ENCODE data around the gene ZNF117. TPM values are rescaled to one million over a fixed set of nuclear protein-coding genes. Genes with fewer than 3 reads are reported as not detected.
A peak's percentile ranks its signal among the peaks of the same experiment; 100 is the strongest.
"Not testable (repeated sequence)": the region's sequence is repeated elsewhere in the genome, so short reads cannot be mapped to it uniquely, and the experiment has no call there.

Gene ZNF117
- total RNA-seq, 2 donors from 2014 or later = 32.4 to 40.6 TPM

DNA sequence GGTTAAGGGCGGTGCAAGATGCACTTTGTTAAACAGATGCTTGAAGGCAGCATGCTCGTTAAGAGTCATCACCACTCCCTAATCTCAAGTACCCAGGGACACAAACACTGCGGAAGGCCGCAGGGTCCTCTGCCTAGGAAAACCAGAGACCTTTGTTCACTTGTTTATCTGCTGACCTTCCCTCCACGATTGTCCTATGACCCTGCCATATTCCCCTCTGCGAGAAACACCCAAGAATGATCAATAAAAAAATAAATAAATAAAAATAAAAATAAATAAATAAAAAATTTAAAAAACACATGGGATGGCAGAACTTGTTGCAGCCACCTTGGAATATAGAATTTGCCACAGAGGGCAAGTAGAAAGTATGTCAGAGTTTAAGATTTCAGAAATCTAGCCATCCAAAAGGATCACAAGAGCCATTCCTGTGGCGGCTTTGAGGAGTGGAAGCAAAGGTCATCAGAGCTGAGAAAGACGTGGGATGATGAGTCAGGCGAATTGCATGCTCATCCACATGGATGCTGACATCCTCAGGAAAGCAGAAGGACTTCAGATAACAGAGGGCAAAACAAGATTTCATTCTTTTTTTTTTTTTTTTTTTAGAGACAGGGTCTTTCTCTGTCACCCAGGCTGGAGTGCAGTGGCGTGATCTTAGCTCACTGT lies 43.4 kb upstream of the ZNF117 start:
- H3K27me3 ChIP-seq (ENCODE audit: control insufficient read depth, insufficient read depth, low read length, poor library complexity, severe bottlenecking); H3K4me3 Mint-ChIP-seq; H3K36me3 Mint-ChIP-seq (ENCODE audit: low read depth); H3K27ac ChIP-seq (ENCODE audit: low read depth, low read length); DNase-seq; H3K9ac ChIP-seq (ENCODE audit: extremely low read depth, low read length, poor library complexity, severe bottlenecking); H3K4me1 ChIP-seq (ENCODE audit: control insufficient read depth, insufficient read depth, low read length); H3K9me3 ChIP-seq (ENCODE audit: control insufficient read depth, low read length); H3K27me3 Mint-ChIP-seq (ENCODE audit: insufficient read depth); H3K4me3 ChIP-seq (ENCODE audit: low read length); H3K27ac Mint-ChIP-seq; H3K4me1 Mint-ChIP-seq; H3K36me3 ChIP-seq (ENCODE audit: control insufficient read depth, insufficient read depth, low read length): not testable (repeated sequence)
- H3K9me3 Mint-ChIP-seq = peaks cover 10% of the 10 kb centered on the region
- WGBS, 2 experiments (ENCODE audit: insufficient coverage in 1 of 2, insufficient read length in 1 of 2) = 77 to 100% methylated on average over 4 to 7 of the region's 10 CpGs

DNA sequence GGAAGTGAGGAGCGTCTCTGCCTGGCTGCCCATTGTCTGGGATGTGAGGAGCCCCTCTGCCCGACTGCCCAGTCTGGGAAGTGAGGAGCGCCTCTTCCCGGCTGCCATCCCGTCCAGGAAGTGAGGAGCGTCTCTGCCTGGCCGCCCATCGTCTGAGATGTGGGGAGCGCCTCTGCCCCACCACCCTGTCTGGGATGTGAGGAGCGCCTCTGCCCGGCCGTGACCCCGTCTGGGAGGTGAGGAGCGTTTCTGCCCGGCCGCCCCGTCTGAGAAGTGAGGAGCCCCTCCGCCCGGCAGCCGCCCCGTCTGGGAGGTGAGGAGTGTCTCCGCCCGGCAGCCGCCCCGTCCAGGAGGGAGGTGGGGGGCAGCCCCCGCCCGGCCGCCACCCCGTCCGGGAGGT lies 42.6 kb upstream of the ZNF117 start:
- 91 to 100% methylated on average over 1 to 30 of the region's 30 CpGs for WGBS, 2 experiments (ENCODE audit: insufficient coverage in 1 of 2, insufficient read length in 1 of 2)
- H3K4me1 ChIP-seq (ENCODE audit: control insufficient read depth, insufficient read depth, low read length) = not testable (repeated sequence)

DNA sequence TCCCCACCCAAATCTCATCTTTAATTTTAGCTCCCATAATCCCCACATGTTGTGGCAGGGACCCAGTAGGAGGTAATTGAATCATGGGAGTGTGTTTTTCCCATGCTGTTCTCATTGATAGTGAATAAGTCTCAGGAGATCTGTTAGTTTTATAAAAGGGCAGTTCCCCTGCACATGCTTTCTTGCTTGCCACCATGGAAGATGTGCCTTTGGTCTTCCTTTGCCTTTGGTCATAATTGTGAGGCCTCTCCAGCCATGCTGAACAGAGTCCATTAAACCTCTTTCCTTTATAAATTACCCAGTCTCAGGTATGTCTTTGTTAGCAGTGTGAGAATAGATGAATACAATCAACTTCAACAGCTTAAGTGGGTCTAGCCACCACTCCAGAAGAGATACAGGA lies 34.2 kb upstream of the ZNF117 start:
- not testable (repeated sequence) for H3K27me3 ChIP-seq (ENCODE audit: control insufficient read depth, insufficient read depth, low read length, poor library complexity, severe bottlenecking); H3K4me1 Mint-ChIP-seq; H3K4me3 Mint-ChIP-seq; H3K9ac ChIP-seq (ENCODE audit: extremely low read depth, low read length, poor library complexity, severe bottlenecking); H3K27ac ChIP-seq (ENCODE audit: low read depth, low read length); H3K27me3 Mint-ChIP-seq (ENCODE audit: insufficient read depth); DNase-seq; H3K4me1 ChIP-seq (ENCODE audit: control insufficient read depth, insufficient read depth, low read length); H3K36me3 ChIP-seq (ENCODE audit: control insufficient read depth, insufficient read depth, low read length); H3K9me3 ChIP-seq (ENCODE audit: control insufficient read depth, low read length); H3K27ac Mint-ChIP-seq; H3K36me3 Mint-ChIP-seq (ENCODE audit: low read depth); H3K4me3 ChIP-seq (ENCODE audit: low read length)
- peaks cover 11% of the 10 kb centered on the region for H3K9me3 Mint-ChIP-seq

More for the DNA sequence above, 42.6 kb upstream of the ZNF117 start:
- DNase-seq; H3K4me3 Mint-ChIP-seq; H3K27me3 ChIP-seq (ENCODE audit: control insufficient read depth, insufficient read depth, low read length, poor library complexity, severe bottlenecking); H3K9ac ChIP-seq (ENCODE audit: extremely low read depth, low read length, poor library complexity, severe bottlenecking); H3K36me3 Mint-ChIP-seq (ENCODE audit: low read depth); H3K27ac ChIP-seq (ENCODE audit: low read depth, low read length); H3K27ac Mint-ChIP-seq; H3K4me3 ChIP-seq (ENCODE audit: low read length); H3K27me3 Mint-ChIP-seq (ENCODE audit: insufficient read depth); H3K4me1 Mint-ChIP-seq; H3K36me3 ChIP-seq (ENCODE audit: control insufficient read depth, insufficient read depth, low read length); H3K9me3 ChIP-seq (ENCODE audit: control insufficient read depth, low read length): not testable (repeated sequence)
- peaks cover 10% of the 10 kb centered on the region for H3K9me3 Mint-ChIP-seq

DNA sequence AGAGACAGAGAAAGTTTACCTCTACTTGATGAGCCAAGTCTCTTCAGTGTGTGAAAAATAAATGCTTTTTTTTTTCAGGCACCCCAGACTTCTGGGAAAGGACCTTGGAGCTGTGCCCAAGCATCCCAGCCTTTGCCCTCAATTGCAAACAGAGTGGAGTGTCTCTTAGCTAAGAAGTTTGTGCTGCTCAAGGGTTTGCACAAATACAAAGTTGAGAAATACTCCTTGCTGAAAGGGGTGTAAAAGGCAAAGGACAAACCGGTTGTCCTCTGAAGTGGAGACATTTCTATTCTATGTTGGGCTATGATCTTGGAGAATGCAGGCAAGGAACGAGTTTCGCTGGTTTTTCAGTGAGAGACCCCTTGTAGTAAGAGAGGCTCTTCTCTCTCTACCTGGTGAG lies 30.1 kb upstream of the ZNF117 start:
- not testable (repeated sequence) for H3K27me3 Mint-ChIP-seq (ENCODE audit: insufficient read depth); H3K27ac Mint-ChIP-seq; H3K27ac ChIP-seq (ENCODE audit: low read depth, low read length); H3K9me3 Mint-ChIP-seq; H3K4me3 Mint-ChIP-seq; H3K4me1 Mint-ChIP-seq; H3K9ac ChIP-seq (ENCODE audit: extremely low read depth, low read length, poor library complexity, severe bottlenecking); H3K36me3 ChIP-seq (ENCODE audit: control insufficient read depth, insufficient read depth, low read length); H3K36me3 Mint-ChIP-seq (ENCODE audit: low read depth); H3K27me3 ChIP-seq (ENCODE audit: control insufficient read depth, insufficient read depth, low read length, poor library complexity, severe bottlenecking); H3K4me3 ChIP-seq (ENCODE audit: low read length); H3K4me1 ChIP-seq (ENCODE audit: control insufficient read depth, insufficient read depth, low read length); DNase-seq; H3K9me3 ChIP-seq (ENCODE audit: control insufficient read depth, low read length)
- WGBS, 2 experiments (ENCODE audit: insufficient coverage in 1 of 2, insufficient read length in 1 of 2) = no CpG with 5 or more reads among the region's 3 CpGs

DNA sequence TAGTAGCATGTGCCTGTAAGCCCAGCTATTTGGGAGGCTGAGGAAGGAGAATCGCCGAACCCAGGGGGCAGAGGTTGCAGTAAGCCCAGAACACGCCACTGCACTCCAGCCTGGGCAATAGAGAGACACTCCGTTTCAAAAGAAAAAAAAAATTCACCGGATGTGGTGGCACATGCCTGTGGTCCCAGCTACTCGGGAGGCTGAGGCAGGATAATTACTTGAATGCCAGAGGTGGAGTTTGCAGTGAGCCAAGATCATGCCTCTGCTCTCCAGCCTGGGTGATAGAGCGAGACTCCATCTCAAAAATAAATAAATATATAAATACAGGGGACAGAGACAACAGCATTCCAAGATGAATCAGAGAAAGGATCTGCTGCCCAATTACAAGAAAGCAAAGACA lies 19.0 kb upstream of the ZNF117 start:
- not testable (repeated sequence) for H3K27me3 Mint-ChIP-seq (ENCODE audit: insufficient read depth); H3K4me3 ChIP-seq (ENCODE audit: low read length); H3K27ac Mint-ChIP-seq; H3K36me3 Mint-ChIP-seq (ENCODE audit: low read depth); H3K27ac ChIP-seq (ENCODE audit: low read depth, low read length); H3K4me3 Mint-ChIP-seq; H3K9ac ChIP-seq (ENCODE audit: extremely low read depth, low read length, poor library complexity, severe bottlenecking); H3K4me1 ChIP-seq (ENCODE audit: control insufficient read depth, insufficient read depth, low read length); H3K36me3 ChIP-seq (ENCODE audit: control insufficient read depth, insufficient read depth, low read length); H3K27me3 ChIP-seq (ENCODE audit: control insufficient read depth, insufficient read depth, low read length, poor library complexity, severe bottlenecking); H3K9me3 ChIP-seq (ENCODE audit: control insufficient read depth, low read length); H3K9me3 Mint-ChIP-seq; DNase-seq
- 87 to 93% methylated on average over 2 to 6 of the region's 7 CpGs for WGBS, 2 experiments (ENCODE audit: insufficient coverage in 1 of 2, insufficient read length in 1 of 2)
- H3K4me1 Mint-ChIP-seq = peaks cover 15% of the 10 kb centered on the region

DNA sequence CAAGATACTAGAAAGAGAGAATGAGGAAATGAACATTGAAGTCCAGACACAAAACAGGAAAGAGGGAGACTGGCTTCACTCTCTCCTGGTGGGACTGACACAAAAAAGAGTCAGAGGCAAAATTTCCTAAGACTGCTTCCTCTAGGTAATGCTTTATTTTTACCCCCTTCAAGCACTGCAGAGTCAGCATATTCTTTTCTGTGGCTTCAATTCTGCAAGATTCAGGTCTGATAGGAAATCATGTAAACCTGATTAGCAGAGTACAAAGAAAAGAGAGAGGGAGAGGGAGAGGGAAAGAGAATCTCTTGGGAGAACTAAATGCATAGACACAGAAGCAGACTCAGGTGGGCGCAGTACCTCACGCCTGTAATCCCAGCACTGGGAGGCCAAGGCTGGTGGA lies 18.6 kb upstream of the ZNF117 start:
- not testable (repeated sequence) for H3K27ac Mint-ChIP-seq; H3K36me3 Mint-ChIP-seq (ENCODE audit: low read depth); H3K9me3 ChIP-seq (ENCODE audit: control insufficient read depth, low read length); H3K27me3 Mint-ChIP-seq (ENCODE audit: insufficient read depth); H3K27ac ChIP-seq (ENCODE audit: low read depth, low read length); H3K9me3 Mint-ChIP-seq; H3K4me3 ChIP-seq (ENCODE audit: low read length); H3K4me1 ChIP-seq (ENCODE audit: control insufficient read depth, insufficient read depth, low read length); H3K9ac ChIP-seq (ENCODE audit: extremely low read depth, low read length, poor library complexity, severe bottlenecking); DNase-seq; H3K4me3 Mint-ChIP-seq; H3K27me3 ChIP-seq (ENCODE audit: control insufficient read depth, insufficient read depth, low read length, poor library complexity, severe bottlenecking); H3K36me3 ChIP-seq (ENCODE audit: control insufficient read depth, insufficient read depth, low read length)
- 95% methylated on average over 2 of the region's 2 CpGs; no CpG with 5 or more reads in 1 of the 2 experiments for WGBS, 2 experiments (ENCODE audit: insufficient coverage in 1 of 2, insufficient read length in 1 of 2)
- peaks cover 18% of the 10 kb centered on the region for H3K4me1 Mint-ChIP-seq

DNA sequence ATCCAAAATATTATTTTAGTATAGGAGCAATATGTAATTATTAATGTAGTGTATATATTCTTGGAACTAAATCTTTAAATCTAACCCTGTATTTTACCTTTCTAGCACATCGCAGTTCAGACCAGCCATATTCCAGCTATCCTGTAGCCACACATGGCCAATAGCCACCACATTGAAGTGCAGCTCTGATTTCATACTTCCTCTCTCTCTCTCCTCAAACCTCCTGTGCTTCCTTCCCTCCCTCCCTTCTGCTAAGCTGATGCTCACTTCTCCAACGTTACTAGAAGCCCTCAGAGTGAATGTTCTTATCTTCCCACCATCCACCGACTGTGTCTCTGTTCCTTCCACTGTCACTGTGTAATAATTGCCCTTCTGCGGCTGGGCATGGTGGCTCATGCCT lies 16.2 kb upstream of the ZNF117 start:
- H3K27me3 Mint-ChIP-seq (ENCODE audit: insufficient read depth); H3K4me1 ChIP-seq (ENCODE audit: control insufficient read depth, insufficient read depth, low read length); H3K27ac ChIP-seq (ENCODE audit: low read depth, low read length); H3K9ac ChIP-seq (ENCODE audit: extremely low read depth, low read length, poor library complexity, severe bottlenecking); H3K9me3 Mint-ChIP-seq; H3K27me3 ChIP-seq (ENCODE audit: control insufficient read depth, insufficient read depth, low read length, poor library complexity, severe bottlenecking); DNase-seq: not testable (repeated sequence)
- Histone ChIP-seq H3K9me3 (ENCODE audit: control insufficient read depth, low read length) (peaks cover 12% of the 10 kb centered on the region), H3K4me3 (ENCODE audit: low read length) (peak overlapping the region; percentile 87), H3K36me3 (ENCODE audit: control insufficient read depth, insufficient read depth, low read length) (peaks cover 19% of the 10 kb centered on the region)
- H3K4me3 Mint-ChIP-seq = peak overlapping the region; percentile 96
- peaks cover 18% of the 10 kb centered on the region for H3K4me1 Mint-ChIP-seq
- WGBS, 2 experiments (ENCODE audit: insufficient coverage in 1 of 2, insufficient read length in 1 of 2) = 78 to 100% methylated on average over 1 to 3 of the region's 4 CpGs
- H3K27ac Mint-ChIP-seq = peak overlapping the region; percentile 12
- H3K36me3 Mint-ChIP-seq (ENCODE audit: low read depth) = peaks cover 23% of the 10 kb centered on the region

Data from endodermal cell (in vitro differentiated cells).